Kasumi-1 (cell line): ENCODE data around the gene PHF2.

Experiments used
- DNase-seq, 2 experiments: peaks; one replicate each; lab custom pipeline; 2025; lab: John Stamatoyannopoulos, UW

Gene PHF2

DNA sequence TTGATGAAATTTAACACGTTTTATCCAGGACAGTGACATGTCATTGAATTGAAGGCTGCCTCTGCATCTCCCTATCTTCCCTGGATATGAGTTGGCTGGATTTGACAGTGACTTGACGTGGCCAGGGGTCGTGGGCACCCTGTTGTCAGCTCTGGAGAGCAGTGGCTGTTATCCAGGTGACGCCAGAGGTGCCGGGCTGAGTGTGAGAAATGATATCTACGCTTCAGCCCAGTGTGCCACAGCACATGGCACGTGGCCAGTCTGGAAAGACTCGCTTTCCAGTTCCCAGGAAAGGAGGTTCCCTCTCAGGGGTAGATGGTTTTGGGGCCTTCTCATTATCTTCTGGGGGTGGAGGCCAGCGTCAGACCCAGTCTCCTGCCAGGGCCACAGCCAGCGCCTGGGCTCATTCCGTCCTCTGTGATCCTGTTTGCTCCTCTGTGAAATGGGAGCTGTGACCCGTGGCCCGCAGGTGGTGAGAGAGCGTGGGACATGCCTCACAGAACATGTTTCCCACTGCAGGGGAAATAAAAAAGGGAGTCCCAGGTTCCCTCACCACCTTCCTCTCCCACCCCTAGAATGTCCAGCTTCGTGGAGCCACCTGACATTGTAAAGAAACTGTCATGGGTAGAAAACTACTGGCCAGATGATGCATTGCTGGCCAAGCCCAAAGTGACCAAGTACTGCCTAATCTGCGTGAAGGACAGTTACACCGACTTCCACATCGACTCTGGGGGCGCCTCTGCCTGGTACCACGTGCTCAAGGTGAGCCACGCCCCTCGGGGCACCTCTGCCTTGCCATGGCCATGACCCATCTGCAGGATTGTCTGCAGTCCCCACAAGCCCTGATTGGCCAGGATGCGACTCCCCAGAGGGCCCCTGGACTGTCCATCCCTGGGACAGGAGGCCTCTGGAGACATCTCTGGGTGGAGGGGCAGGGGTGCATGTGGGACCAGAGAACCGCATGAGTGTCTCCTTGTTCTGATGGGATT, 76.5 kb downstream of the PHF2 start:
- DNase-seq, result no peak

DNA sequence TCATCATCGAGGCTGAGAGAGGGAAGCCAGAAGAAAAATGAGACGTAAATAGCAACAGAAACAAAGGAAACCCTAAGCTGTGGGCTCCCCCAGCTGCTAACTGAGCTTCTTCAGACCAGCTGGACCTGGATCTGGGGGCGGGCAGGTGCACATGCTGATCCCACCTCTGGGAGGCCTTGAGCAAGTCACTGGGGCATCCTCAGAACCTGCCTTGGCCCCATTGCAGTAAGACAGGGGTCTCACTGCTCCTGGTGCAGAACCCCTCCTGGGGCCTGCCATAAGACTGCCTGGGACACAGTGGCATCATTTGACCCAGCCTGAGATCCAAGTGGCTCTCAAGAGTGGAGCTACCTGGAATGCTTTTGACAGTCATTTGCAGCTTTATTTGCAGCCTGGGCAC, 77.4 kb downstream of the PHF2 start:
- DNase-seq, result no peak

DNA sequence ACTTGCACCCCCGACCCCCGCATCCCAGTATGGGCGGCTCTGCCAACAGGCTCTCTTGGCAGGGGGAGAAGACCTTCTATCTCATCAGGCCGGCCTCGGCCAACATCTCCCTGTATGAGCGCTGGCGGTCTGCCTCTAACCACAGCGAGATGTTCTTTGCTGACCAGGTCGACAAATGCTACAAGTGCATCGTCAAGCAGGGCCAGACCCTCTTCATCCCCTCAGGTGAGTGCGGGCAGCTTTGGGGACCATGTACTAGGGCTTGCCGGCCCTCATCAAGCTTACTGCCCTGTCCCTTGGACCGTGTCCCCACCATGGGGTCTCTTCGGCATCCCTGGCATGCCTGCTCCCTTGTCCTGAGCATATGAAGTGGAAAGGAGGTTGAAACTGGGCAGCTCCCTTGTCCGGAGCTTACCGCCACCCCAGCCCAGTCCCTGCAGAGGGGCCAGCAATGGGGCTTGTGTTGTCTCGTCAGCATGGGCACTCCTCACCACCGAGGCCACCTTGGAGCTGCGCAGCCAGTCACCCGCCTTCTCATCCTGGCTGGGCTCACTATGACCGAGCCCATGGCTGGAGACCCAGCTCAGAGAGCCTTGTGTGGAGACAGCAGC, 78.1 kb downstream of the PHF2 start:
- DNase-seq, result no peak

DNA sequence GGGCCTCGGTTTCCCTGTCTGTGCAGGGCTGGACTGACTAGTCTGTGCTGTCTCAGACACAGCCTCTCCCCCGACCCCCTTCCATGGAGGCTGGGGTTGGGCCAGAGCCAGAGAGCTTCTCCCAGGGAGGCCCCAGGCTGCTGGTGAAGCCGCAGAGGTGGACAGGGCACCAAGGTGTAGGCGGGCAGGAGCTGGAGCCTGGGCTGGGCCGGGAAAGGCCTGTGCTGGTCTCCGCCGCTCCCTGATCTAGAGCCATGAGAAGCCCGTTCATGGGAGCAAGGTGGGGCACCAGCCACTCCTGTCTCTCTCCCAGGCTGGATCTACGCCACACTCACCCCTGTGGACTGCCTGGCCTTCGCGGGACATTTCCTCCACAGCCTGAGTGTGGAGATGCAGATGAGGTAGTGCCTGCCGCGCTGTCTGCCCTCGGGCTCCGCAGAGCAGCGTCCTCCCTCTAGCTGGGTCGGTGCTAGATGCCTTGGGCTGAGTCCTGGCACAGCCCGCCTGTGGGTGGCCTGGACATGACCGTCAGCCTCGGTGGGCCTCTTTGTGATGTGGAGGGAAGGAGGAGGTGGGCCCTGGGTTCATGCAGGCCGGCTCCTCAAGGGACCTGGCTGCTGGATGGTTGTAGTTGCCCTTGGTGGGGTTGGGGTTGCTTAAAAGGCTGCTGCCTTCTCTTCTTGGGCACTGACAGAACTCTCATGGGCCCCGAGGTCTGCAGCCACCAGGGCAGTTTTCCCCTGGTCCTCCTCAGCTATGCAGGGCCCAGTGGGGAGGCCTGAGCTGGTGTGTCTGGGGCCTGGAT, 79.4 kb downstream of the PHF2 start:
- no peak for DNase-seq

DNA sequence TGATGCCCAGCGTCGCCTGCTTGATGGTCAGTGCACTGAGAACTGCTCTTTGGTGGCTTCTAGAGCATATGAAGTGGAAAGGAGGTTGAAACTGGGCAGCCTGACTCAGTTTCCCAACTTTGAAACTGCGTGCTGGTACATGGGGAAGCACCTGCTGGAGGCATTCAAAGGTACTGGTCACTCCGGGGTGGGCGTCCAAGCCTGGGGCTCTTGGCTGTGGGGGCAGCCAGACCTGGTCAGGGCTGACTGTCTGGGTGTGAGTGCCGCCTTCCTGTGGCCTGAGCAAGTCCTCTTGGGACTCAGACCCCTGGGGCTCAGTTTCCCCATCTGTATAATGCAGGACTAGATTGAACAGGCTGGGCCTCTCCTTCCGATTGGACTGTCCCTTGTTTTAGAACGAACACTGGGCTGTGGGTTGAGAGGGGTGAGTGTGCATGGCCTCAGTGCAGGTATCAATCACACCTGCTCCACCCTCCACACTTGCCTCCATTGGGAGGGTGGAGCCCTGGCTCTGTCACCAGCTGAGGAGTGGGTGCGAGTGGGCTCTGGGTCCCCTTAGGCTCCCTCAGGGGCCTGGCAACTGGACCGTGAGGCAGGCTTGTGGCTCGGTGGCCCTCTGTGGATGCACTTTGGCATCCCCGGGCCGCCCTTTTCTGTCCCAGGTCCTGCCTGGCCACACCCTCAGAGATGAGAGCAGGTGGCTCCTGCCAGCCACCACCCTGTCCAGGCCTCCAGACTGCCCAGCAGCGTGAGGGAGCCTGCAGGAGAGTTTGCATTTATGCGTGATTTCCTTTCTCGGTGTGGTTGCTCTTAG, 80.2 kb downstream of the PHF2 start:
- DNase-seq, result no peak

DNA sequence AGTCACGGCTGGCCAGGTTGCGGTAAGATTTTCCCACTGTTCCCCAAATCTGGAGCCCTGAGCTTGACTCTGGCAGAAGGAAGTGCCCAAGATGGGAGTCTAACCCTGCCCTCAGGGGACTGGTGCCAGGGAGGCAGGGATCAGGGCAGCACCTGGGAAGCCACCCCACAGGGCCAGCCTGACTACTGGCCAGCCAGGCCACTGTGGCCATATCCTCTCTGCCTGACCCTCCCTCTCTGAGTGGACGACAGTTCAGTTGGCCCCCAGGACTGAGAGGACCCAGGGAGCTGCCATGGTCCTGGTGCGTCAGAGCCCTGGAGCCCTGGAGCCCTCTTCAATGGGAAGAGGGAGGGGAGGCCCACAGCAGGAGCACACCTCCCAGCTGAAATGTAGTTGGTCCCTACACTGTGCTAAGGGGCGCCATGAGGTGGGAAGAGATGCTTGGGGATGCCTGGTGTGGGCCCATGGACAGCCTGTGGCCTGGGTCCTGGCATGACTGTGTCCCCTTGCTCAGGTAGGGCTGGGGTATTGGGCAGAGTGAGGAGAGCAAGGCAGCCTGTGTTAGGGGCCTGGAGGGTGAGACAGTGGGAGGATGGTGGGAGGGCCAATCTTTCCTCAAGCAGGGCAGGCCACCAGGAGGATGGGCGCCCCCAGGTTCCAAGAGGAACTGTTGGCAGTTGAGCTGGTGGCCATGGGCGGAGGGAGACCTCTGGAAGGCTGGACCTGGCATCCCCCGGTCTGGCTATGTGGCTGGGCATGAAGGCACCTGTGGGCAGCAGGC, 81.1 kb downstream of the PHF2 start:
- DNase-seq, result no peak

DNA sequence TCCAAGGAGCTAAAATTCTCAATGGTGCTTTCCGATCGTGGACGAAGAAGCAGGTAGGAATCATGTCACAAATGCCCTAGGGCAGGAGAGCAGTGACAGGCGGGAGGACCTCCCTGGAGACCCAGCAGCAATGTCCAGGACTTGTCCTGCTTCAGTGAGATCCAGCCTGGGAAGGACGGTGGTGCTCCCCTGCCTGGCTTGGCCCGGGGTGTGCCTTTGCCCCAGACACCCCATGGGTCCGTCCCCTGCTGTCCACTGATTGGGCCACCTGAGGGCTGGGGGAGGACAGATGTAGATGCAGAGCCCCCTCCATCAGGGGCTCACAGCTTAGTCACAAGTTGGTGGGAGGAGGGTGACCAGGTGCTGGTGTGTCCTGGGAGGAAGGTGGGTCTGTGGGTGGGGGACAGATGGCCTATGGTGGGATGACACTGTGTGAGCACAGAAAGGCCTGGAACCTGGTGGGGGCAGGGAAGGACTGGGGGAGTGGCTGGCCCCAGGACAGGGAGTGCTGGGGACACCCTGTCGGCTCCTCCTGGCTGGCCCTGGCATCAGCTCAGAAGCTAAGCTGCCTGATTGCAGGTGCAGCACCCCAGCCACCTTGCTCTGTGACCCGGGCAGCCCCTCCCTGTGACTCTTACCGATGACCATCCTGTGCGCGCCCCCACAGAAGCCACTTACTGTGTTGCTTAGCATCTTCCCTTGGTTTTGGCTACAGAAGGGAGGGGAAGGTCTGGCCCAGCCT, 82.0 kb downstream of the PHF2 start:
- DNase-seq, result no peak

DNA sequence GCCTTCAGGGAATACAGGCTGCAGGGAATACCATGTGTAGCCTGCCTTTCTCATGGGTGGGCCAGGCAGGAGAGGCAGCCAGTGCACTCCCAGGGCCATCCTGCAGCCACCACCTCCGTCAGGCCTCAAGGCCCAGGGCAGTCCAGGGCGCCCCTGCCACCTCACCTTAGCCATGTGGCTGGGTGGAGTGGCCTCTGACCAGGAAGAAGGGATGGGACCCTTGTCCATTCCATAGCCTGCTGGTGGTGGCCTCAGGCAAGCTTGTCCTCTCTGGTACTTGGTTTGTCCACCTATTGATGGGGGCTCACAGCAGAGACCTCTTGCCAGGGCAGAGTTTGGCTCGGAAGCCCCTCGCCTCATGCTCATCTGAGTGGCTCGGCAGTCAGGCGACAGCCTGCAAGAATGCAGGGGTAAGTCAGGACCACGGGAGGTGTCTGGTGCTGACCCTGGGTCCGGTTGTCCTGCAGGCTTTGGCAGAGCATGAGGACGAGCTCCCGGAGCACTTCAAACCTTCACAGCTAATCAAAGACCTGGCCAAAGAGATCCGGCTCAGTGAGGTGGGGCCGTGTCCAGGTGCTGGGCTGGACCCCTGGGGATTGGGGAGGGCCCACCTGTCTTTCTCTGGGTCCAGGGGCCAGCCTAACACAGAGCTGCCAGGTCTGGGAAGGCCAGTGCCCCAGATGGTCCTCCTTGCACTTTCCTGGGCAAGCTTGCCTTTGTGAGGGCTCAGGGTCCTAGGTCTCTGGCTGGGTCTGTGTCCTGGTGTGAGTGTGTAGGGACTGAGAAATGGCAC, 82.9 kb downstream of the PHF2 start:
- DNase-seq, result no peak

DNA sequence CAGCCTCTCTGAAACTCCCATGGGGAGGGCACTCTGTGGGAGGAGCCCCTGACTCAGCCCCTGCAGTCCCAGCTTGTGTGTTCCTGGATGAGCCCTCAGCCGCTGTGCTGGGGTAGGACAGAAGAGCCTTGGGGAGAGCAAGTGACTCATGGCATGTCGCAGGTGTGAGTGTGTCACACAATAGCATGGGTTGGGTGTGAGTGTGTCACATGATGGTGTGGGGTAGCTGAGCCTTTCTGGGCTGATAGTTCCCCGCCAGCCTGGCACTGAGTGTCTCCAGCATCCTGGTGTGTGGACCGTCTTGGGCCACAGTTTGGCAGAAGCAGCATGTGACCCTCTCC, 83.4 kb downstream of the PHF2 start:
- no peak for DNase-seq

DNA sequence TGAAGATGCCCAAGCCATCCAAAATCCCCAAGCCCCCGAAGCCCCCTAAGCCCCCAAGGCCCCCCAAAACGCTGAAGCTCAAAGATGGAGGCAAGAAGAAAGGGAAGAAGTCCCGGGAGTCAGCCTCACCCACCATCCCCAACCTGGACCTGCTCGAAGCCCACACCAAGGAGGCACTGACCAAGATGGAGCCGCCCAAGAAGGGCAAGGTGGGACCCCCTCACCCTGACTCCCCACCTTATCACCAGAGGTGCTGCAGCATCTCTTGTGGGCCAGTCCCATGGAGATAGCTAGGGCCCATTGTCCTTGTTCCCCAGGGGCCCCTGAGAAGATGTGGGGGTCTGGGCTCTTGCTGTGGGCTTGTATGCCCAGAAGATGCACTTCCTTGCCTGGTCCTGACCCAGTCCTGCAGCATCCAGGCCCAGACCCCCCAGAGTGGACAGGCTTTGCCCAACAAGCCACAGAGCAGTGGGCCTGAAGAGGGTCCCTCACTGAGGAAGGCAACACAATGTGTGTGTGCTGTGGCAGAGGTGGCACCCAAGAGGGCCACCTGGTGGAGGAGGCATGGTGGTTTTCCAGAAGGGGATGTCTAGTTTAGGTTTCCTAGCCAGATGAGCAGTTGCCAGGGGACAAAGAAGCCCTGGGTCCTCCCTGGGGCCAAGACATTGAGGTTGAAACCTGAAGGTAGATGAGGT, 84.1 kb downstream of the PHF2 start:
- no peak for DNase-seq

DNA sequence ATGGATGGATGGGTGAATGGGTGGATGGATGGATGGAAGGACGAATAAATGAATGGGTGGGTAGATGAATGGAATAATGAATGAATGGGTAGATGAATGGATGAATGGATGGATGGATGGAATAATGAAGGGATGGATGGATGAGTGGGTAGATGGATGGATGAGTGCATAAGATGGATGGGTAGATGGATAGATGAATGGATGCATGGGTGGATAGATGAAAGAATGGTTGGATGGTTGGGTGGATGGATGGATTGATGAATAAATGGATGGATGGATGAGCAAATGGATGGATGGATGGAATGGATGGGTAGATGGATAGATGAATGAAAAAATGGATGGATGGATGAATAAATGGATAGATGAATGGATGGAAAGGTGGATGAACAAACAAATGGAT, 85.2 kb downstream of the PHF2 start:
- DNase-seq, result no peak

DNA sequence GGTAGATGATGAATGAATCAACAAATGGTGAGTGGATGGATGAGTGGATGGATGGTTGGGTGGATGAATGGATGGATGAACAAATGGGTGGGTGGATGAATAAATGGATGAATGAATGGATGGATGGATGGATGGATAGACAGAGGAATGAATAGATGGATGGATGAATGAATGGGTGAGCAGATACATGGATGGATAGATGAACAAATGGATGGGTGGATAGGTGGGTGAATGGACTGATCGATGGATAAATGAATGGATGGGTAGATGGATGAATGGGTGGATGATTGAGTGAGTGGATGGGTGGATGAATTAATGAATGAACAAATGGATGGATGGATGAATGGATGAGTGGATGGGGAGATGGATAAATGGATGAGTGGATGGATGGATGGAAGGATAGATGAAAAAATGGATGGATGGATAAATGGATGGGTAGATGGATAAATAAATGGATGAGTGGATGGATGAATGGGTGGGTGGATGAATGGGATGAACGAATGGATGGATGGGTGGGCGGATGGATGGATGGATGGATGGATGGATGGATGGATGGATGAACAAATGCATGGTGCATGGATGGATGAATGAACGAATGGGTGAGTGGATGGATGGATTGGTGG, 85.7 kb downstream of the PHF2 start:
- no peak for DNase-seq

DNA sequence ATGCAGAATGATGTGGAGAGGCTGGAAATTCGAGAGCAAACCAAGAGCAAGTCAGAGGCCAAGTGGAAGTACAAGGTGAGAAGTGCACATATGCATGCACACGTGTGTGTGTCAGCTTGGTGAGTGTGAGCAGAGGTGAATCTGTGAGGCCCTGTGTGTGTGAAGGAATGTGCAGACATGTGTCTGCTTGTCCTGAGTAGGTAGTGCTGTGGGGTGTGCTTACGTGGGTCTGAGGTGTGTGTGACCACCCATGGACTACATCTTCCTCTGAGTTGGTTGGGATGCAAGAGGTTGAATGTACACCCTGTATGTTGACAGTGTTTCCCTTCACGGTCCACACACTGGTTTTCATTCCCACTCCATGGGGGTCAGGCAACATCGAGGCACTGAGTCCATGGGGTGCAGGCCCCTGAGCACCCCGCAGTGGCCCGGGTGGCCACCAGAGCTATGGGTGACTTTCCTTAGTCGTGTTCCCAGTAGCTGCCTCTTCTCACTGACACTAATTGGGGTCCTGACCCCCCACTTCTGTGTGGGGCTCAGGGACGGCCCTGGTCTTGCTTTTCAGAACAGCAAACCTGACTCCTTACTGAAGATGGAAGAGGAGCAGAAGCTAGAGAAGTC, 86.7 kb downstream of the PHF2 start:
- no peak for DNase-seq

DNA sequence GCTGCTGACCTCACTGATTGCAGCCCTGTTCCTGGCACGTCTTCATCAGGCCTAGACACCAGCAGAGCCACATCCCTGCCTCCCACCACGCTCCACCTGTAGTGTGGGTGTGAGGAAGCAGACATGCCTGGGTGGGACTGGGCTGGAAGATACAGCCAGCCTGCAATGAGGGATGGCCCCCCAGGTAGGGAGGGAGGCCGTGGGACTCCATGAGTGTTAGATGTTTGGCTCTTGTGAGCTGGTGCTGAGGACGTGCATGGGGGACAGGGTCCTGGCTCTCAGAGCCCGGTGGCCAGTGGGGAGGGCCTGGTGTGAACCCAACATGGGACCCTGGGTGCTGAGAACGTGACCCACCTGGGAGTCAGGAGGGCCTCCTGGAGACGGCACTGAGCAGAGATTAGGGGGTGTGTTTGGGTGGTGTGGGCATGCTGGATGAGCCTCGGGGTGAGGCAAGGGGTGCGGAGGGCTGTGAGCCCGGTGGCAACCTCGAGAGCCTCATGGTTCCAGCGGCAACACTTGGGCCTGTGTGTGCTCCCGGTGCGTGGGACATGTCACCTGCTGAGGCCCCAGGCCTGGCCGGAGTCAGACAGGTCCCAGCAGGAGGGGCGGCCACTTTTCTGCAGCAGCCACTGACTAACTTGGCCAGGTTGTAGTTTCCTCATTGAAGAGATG, 87.6 kb downstream of the PHF2 start:
- no peak for DNase-seq

DNA sequence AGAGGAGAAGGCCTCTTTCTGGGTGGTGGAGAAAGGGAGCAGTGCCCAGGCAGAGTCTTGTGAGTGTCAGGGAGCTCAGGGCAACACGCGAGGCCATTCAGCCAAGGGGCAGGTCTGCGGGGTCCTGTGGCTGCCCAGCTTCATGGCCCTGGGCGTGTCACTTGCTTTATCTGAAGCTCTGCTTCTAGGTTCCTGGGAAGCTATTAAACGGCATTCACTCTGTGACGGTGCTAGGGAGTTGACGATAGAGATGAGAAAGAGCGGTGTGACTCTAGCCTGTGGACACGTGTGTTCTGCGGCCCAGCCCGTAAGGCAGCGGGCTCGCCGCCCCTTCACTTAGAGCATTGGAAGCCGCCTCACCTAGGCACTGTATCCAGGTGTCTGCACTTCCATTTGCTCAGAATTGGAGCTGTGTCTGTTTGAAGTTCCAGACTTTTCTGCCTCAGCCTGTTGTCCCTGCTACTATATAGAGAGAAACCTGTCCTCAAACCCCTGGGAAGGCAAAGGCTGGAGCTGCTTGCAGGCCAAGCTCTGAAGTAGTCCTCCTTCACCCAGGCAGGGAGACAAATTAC, 88.3 kb downstream of the PHF2 start:
- DNase-seq, result no peak

DNA sequence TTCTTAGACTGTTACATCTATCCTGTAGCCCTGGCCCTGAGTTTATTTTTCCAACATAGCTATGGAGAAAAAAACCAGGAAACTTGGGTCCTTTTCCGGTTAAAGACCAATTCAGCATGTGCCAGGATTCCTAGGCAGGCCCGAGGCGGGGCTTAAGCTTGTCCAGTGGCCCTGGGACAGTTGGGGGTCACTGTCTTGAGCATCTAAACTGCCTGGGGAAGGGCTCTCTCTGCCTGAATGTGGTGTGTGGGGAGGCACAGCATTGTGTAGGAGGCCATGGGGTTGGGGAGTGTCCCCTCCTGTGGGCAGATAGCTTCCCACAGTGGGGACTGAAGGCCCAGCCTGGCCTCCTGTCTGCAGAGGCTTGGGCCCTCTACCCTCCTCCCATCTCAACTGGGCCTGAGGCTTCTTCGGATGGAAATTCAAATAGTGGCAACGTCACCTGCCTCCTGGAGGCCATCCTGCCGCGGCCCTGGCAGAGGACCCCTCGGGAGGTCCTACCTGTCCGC, 88.8 kb downstream of the PHF2 start:
- DNase-seq, result no peak
